ENCODE results near the gene VPS13D. TPM values are rescaled to one million over a fixed set of nuclear protein-coding genes. Genes with fewer than 3 reads are reported as not detected.

Gene VPS13D
- total RNA-seq, 2 donors from 2014 or later: 48.1 to 65.2 TPM

- H3K4me3 ChIP-seq: no peak overlapping the region
- H3K27me3 ChIP-seq: no peaks in the 10 kb centered on the region
- H3K4me1 ChIP-seq: peaks cover 0 to 13% of the 10 kb centered on the region in 2 donors
- TF ChIP-seq CTCF (IDR thresholded peaks at IDR 0.05): no peak
- no peak overlapping the region for H3K27ac ChIP-seq
- H3K36me3 ChIP-seq: peaks cover 64% of the 10 kb centered on the region
- no peak for DNase-seq (ENCODE audit: low spot score)
- H3K9me3 ChIP-seq: no peaks in the 10 kb centered on the region
Measured at GRCh38 chr1:12296623-12297022, 66.8 kb downstream of the VPS13D start.

- Histone ChIP-seq H3K36me3 (peaks cover 54% of the 10 kb centered on the region), H3K4me3 (no peak overlapping the region), H3K27me3 (no peaks in the 10 kb centered on the region), H3K9me3 (no peaks in the 10 kb centered on the region), H3K27ac (no peak overlapping the region), H3K4me1 (peaks cover 0 to 13% of the 10 kb centered on the region in 2 donors)
- TF ChIP-seq CTCF (IDR thresholded peaks at IDR 0.05): no peak
- DNase-seq (ENCODE audit: low spot score): no peak
Measured at GRCh38 chr1:12300706-12301105, 70.9 kb downstream of the VPS13D start.

GRCh38 chr1:12301518-12302237, 71.8 kb downstream of the VPS13D start:
- peaks cover 51% of the 10 kb centered on the region for H3K36me3 ChIP-seq
- H3K4me1 ChIP-seq: peaks cover 0 to 13% of the 10 kb centered on the region in 2 donors
- no peak for TF ChIP-seq CTCF (IDR thresholded peaks at IDR 0.05)
- no peaks in the 10 kb centered on the region for H3K27me3 ChIP-seq
- H3K27ac ChIP-seq: peak overlapping the region in 1 of 2 donors; percentile 5
- no peak for DNase-seq (ENCODE audit: low spot score)
- no peak overlapping the region for H3K4me3 ChIP-seq
- H3K9me3 ChIP-seq: no peaks in the 10 kb centered on the region

GRCh38 chr1:12302798-12303447, 73.1 kb downstream of the VPS13D start:
- H3K9me3 ChIP-seq: no peaks in the 10 kb centered on the region
- no peak overlapping the region for H3K27ac ChIP-seq
- DNase-seq (ENCODE audit: low spot score): no peak
- H3K4me3 ChIP-seq: no peak overlapping the region
- H3K4me1 ChIP-seq: peaks cover 0 to 13% of the 10 kb centered on the region in 2 donors
- TF ChIP-seq CTCF (IDR thresholded peaks at IDR 0.05): no peak
- no peaks in the 10 kb centered on the region for H3K27me3 ChIP-seq
- H3K36me3 ChIP-seq: peaks cover 57% of the 10 kb centered on the region

- H3K36me3 ChIP-seq: peaks cover 60% of the 10 kb centered on the region
- H3K4me1 ChIP-seq: peaks cover 0 to 22% of the 10 kb centered on the region in 2 donors
- no peak overlapping the region for H3K27ac ChIP-seq
- TF ChIP-seq CTCF (IDR thresholded peaks at IDR 0.05): no peak
- H3K4me3 ChIP-seq: no peak overlapping the region
- H3K27me3 ChIP-seq: no peaks in the 10 kb centered on the region
- no peaks in the 10 kb centered on the region for H3K9me3 ChIP-seq
- DNase-seq (ENCODE audit: low spot score): no peak
Measured at GRCh38 chr1:12305377-12305776, 75.5 kb downstream of the VPS13D start.

All from right atrium auricular region (tissue), 2 donors.